ENCODE measurements around the gene ACTG1.

Gene ACTG1

GRCh38 chr17:81542431-81543338 lies 30.1 kb upstream of the ACTG1 start:
- H3K4me1 ChIP-seq, result no peaks in the 10 kb centered on the region
- no peaks in the 10 kb centered on the region for H3K27me3 ChIP-seq (ENCODE audit: control insufficient read depth, insufficient read depth, low read length)
- H3K27ac ChIP-seq, result no peak overlapping the region
- H3K4me2 ChIP-seq (ENCODE audit: low read length), result no peak overlapping the region
- no peak overlapping the region for H2AFZ ChIP-seq
- H3K4me3 ChIP-seq (ENCODE audit: low read depth, low read length), result no peak overlapping the region
- no peaks in the 10 kb centered on the region for H3K9me3 ChIP-seq (ENCODE audit: control insufficient read depth, low read length)
- H3K79me2 ChIP-seq, result no peaks in the 10 kb centered on the region
- TF ChIP-seq CTCF (IDR thresholded peaks at IDR 0.05), result no peak
- H3K9ac ChIP-seq, result no peak overlapping the region
- H3K36me3 ChIP-seq (ENCODE audit: control insufficient read depth, insufficient read depth, low read length), result no peaks in the 10 kb centered on the region

- no peaks in the 10 kb centered on the region for H3K27me3 ChIP-seq (ENCODE audit: control insufficient read depth, insufficient read depth, low read length)
- no peaks in the 10 kb centered on the region for H3K36me3 ChIP-seq (ENCODE audit: control insufficient read depth, insufficient read depth, low read length)
- no peak overlapping the region for H2AFZ ChIP-seq
- no peak overlapping the region for H3K9ac ChIP-seq
- H3K79me2 ChIP-seq, result no peaks in the 10 kb centered on the region
- TF ChIP-seq CTCF (IDR thresholded peaks at IDR 0.05), result no peak
- H3K4me1 ChIP-seq, result no peaks in the 10 kb centered on the region
- no peak overlapping the region for H3K4me3 ChIP-seq (ENCODE audit: low read depth, low read length)
- H3K4me2 ChIP-seq (ENCODE audit: low read length), result no peak overlapping the region
- H3K27ac ChIP-seq, result no peak overlapping the region
- H3K9me3 ChIP-seq (ENCODE audit: control insufficient read depth, low read length), result no peaks in the 10 kb centered on the region
Measured at GRCh38 chr17:81541123-81541522, 28.5 kb upstream of the ACTG1 start.

- H3K36me3 ChIP-seq (ENCODE audit: control insufficient read depth, insufficient read depth, low read length), result no peaks in the 10 kb centered on the region
- H3K27ac ChIP-seq, result no peak overlapping the region
Measured at GRCh38 chr17:81540676-81541027, 28.1 kb upstream of the ACTG1 start.

DNA sequence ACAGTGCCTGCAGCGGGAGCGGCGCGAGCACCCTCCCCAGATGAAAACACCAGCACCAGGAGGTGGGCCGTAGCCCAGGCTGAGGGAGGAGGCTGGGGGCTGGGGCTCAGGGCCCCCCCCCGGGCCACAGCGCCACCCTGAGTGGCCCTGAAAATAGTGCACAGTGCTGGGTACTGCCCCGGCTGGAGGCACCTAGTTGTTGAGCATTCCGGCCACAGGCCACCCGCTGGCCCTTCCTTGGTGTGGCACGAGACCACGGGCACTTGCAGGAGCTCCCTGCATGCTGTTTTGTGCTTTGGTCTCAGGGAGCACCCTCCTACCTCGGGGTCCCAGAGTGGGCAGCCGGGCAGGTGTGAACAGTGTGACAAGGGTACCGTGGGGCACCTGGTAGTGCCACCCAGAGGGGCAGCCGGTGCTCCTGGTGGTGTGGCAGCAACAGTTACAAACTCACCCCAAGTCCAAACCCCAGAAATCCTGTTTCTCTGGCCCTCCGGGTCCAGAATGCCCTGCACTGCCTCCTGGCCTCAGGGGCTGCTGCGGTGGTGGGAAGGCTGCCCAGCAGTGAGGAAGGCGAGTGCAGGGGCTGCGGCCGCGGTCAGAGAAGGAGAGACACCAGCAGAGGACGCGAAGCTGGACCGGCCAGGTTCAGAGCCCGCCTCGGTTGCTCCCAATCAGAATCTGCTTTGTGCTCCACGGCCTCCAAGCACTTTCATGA lies 27.5 kb upstream of the ACTG1 start:
- TF ChIP-seq CTCF (IDR thresholded peaks at IDR 0.05), result no peak
- H3K4me2 ChIP-seq (ENCODE audit: low read length), result no peak overlapping the region
- H3K27me3 ChIP-seq (ENCODE audit: control insufficient read depth, insufficient read depth, low read length), result no peaks in the 10 kb centered on the region
- H3K79me2 ChIP-seq, result no peaks in the 10 kb centered on the region
- H3K4me3 ChIP-seq (ENCODE audit: low read depth, low read length), result no peak overlapping the region
- H3K9ac ChIP-seq, result no peak overlapping the region
- no peaks in the 10 kb centered on the region for H3K4me1 ChIP-seq
- H3K36me3 ChIP-seq (ENCODE audit: control insufficient read depth, insufficient read depth, low read length), result no peaks in the 10 kb centered on the region
- no peak overlapping the region for H3K27ac ChIP-seq
- no peak overlapping the region for H2AFZ ChIP-seq
- no peaks in the 10 kb centered on the region for H3K9me3 ChIP-seq (ENCODE audit: control insufficient read depth, low read length)

More at GRCh38 chr17:81540676-81541027, 28.1 kb upstream of the ACTG1 start:
- no peak overlapping the region for H3K4me2 ChIP-seq (ENCODE audit: low read length)
- no peaks in the 10 kb centered on the region for H3K27me3 ChIP-seq (ENCODE audit: control insufficient read depth, insufficient read depth, low read length)
- no peak overlapping the region for H2AFZ ChIP-seq
- H3K4me1 ChIP-seq, result no peaks in the 10 kb centered on the region
- no peaks in the 10 kb centered on the region for H3K79me2 ChIP-seq
- no peak overlapping the region for H3K4me3 ChIP-seq (ENCODE audit: low read depth, low read length)
- no peaks in the 10 kb centered on the region for H3K9me3 ChIP-seq (ENCODE audit: control insufficient read depth, low read length)
- no peak overlapping the region for H3K9ac ChIP-seq
- no peak for TF ChIP-seq CTCF (IDR thresholded peaks at IDR 0.05)
